ENCODE results near the gene PLEKHA1. TPM values are rescaled to one million over a fixed set of nuclear protein-coding genes. Genes with fewer than 3 reads are reported as not detected.

The PLEKHA1 gene
- total and polyA plus RNA-seq, 2 of the 13 experiments (the other 11 are each of a cell fraction or from before 2014, with no cell fraction given): 32.2 to 53.3 TPM

DNA sequence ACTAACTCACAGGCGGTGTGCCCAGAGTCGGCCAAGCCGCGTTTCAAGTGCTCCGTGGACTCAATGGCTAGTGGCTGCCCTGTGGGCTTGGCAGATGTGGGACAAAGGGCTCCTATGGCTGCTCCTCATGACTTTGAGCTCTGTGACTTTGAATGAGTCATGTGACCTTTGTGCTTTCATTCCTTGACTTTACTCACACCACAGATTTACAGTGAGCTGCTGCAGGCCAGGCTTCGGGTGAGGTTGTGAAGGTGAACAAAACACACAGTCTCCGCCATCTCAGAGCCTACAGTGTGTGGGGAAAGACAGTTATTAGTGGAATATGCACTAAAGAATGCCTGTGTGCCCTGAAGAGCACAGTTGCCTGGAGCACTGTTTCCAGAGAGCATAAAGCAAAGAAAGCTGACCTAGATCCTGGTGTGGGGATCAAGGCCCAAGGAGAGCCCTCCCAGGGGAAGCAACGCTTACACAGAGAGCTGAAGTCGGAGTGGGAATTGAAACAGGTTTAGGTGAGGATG, 29.7 kb upstream of the PLEKHA1 start (continued):
- no peak for TF ChIP-seq ZBTB39 (CRISPR knock-in tag; IDR thresholded peaks at IDR 0.05)
- no peak for TF ChIP-seq MBD4 (IDR thresholded peaks at IDR 0.05; ENCODE audit: borderline replicate concordance, low read length)
- no peak for TF ChIP-seq LBX2 (CRISPR knock-in tag; IDR thresholded peaks at IDR 0.05; ENCODE audit: borderline replicate concordance)
- TF ChIP-seq, protein P1, sequence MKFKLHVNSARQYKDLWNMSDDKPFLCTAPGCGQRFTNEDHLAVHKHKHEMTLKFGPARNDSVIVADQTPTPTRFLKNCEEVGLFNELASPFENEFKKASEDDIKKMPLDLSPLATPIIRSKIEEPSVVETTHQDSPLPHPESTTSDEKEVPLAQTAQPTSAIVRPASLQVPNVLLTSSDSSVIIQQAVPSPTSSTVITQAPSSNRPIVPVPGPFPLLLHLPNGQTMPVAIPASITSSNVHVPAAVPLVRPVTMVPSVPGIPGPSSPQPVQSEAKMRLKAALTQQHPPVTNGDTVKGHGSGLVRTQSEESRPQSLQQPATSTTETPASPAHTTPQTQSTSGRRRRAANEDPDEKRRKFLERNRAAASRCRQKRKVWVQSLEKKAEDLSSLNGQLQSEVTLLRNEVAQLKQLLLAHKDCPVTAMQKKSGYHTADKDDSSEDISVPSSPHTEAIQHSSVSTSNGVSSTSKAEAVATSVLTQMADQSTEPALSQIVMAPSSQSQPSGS (CRISPR knock-in tag; IDR thresholded peaks at IDR 0.05): peak; percentile 62; the same call in 1 of the 2 replicates
- no peak; the same call in 1 of the 2 replicates for TF ChIP-seq TFDP2 (CRISPR knock-in tag; IDR thresholded peaks at IDR 0.05)
- no peak for TF ChIP-seq ZSCAN30 (CRISPR knock-in tag; IDR thresholded peaks at IDR 0.05)
- TF ChIP-seq ZBTB7A (CRISPR knock-in tag; IDR thresholded peaks at IDR 0.05): no peak
- no peak for TF ChIP-seq NFE2L2 (IDR thresholded peaks at IDR 0.05; ENCODE audit: low read length)
- TF ChIP-seq KDM1A (CRISPR knock-in tag; IDR thresholded peaks at IDR 0.05): peak; percentile 74; the same call in 1 of the 2 replicates
- no peak for TF ChIP-seq ATF7-NPFF (CRISPR knock-in tag; IDR thresholded peaks at IDR 0.05; ENCODE audit: low read depth)
- peak; percentile 34; the same call in 1 of the 2 replicates for TF ChIP-seq KDM6A (CRISPR knock-in tag; IDR thresholded peaks at IDR 0.05; ENCODE audit: low read depth)
- TF ChIP-seq ARID2 (CRISPR knock-in tag; IDR thresholded peaks at IDR 0.05; ENCODE audit: borderline replicate concordance): no peak
- TF ChIP-seq, protein P2, sequence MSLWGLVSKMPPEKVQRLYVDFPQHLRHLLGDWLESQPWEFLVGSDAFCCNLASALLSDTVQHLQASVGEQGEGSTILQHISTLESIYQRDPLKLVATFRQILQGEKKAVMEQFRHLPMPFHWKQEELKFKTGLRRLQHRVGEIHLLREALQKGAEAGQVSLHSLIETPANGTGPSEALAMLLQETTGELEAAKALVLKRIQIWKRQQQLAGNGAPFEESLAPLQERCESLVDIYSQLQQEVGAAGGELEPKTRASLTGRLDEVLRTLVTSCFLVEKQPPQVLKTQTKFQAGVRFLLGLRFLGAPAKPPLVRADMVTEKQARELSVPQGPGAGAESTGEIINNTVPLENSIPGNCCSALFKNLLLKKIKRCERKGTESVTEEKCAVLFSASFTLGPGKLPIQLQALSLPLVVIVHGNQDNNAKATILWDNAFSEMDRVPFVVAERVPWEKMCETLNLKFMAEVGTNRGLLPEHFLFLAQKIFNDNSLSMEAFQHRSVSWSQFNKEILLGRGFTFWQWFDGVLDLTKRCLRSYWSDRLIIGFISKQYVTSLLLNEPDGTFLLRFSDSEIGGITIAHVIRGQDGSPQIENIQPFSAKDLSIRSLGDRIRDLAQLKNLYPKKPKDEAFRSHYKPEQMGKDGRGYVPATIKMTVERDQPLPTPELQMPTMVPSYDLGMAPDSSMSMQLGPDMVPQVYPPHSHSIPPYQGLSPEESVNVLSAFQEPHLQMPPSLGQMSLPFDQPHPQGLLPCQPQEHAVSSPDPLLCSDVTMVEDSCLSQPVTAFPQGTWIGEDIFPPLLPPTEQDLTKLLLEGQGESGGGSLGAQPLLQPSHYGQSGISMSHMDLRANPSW (CRISPR knock-in tag; IDR thresholded peaks at IDR 0.05; ENCODE audit: borderline replicate concordance): no peak
- peak in 1 of 2 experiments; percentile 44; a peak in 1 of 4 replicates for TF ChIP-seq POLR2A (IDR thresholded peaks at IDR 0.05; ENCODE audit: insufficient read depth in 1 of 2, low read depth in 2 of 2, low read length in 2 of 2)
- no peak for TF ChIP-seq ZBTB44 (CRISPR knock-in tag; IDR thresholded peaks at IDR 0.05)
